ENCODE data around the gene DOP1B. TPM values are rescaled to one million over a fixed set of nuclear protein-coding genes. Genes with fewer than 3 reads are reported as not detected.

Gene DOP1B
- total and polyA plus RNA-seq, 2 of the 4 experiments (the other 2 are of a cell fraction): 8.8 to 13.0 TPM

DNA sequence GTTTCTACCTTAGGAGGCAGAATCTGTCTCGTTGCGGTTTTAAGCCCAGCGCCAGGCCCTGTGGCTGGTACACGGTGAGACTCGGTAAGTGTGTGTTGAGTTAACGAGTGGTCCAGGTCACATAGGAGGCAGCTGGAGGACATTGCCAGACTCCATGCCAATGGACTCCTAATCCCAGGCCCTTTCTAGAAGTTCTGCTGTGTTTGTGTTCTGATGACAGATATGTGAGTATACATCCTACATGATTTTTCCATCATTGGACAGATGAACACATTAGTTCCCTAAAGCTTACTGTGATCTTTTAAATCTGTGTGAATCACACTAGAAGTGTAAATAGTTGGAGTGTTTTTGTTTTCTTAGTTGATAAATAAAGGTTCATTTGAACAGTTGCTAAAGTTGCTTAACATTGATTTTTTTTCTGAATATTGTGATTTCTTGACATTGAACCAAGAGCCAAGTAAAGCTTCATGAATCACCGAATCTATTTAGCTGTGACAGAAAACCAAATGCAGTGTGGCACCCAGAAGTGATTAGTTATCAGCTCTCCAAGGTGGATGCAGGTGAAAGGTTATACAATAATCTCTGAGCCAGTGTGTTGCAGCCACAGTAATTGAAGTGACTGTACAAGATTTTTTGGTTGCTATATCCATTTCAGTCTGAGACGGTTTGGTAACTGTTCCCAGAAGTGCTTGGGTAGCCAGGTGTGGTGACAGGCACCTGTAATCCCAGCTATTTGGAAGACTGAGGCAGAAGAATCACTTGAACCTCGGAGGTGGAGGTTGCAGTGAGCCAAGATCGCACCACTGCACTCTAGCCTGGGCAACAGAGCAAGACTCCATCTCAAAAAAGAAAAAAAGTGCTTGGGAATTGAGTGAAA, 46.3 kb downstream of the DOP1B start:
- WGBS, 2 experiments (ENCODE audit: extremely low coverage in 2 of 2, insufficient read length in 1 of 2): no CpG with 5 or more reads among the region's 10 CpGs
- H2AK9ac ChIP-seq (replicated peaks; ENCODE audit: low read depth, low read length, poor library complexity): peak overlapping the region; percentile 56
- H2BK20ac ChIP-seq (ENCODE audit: low read depth, low read length): peak overlapping the region; percentile 53; the same call in 1 of the 2 replicates
- ChIA-PET POLR2A (ENCODE audit: unreplicated experiment) (interaction anchor here (0.6 kb wide), 1 partner anchor 1042 kb away, joined by 3 read pairs; no protein-coding TSS in a partner anchor), CTCF (interaction anchor here (0.9 kb wide), 1 partner anchor 9 kb away, joined by 3 read pairs; no protein-coding TSS in a partner anchor)
- DNase-seq: peak; percentile 47
- H3K4me3 ChIP-seq (ENCODE audit: insufficient read depth, low read depth, low read length): no peak overlapping the region
- H3K9ac ChIP-seq (ENCODE audit: low read depth, low read length): no peak overlapping the region
- no peaks in the 10 kb centered on the region for H3K27me3 ChIP-seq (ENCODE audit: control insufficient read depth, insufficient read depth, low read length)
- peak overlapping the region in 1 of 2 experiments; percentile 52; a peak in 2 of 4 replicates for H4K8ac ChIP-seq (ENCODE audit: low read depth in 2 of 2, low read length in 2 of 2)
- no peak for ATAC-seq (ENCODE audit: low read depth)
- no peaks in the 10 kb centered on the region for H3K36me3 ChIP-seq (ENCODE audit: control insufficient read depth, insufficient read depth, low read length)
- peak overlapping the region; percentile 51; the same call in 1 of the 2 replicates for H3K18ac ChIP-seq (ENCODE audit: low read depth, low read length)
- H3K9me3 ChIP-seq (ENCODE audit: control insufficient read depth, insufficient read depth, low read length): no peaks in the 10 kb centered on the region
- peak overlapping the region; percentile 16; the same call in 1 of the 2 replicates for H3K27ac ChIP-seq (ENCODE audit: insufficient read depth, low read length)
- peaks cover 23% of the 10 kb centered on the region for H3K4me1 ChIP-seq (ENCODE audit: control insufficient read depth, insufficient read depth, low read length)
- peak overlapping the region; percentile 11; the same call in 1 of the 2 replicates for H3K4me2 ChIP-seq (ENCODE audit: low read depth, low read length)
- H3K9me1 ChIP-seq (ENCODE audit: insufficient read depth, low read length): peaks cover 24% of the 10 kb centered on the region
- peak overlapping the region; percentile 84 for H3K14ac ChIP-seq (replicated peaks; ENCODE audit: low read depth, low read length)
- dilution Hi-C loops (cut with HindIII; ENCODE audit: low sequenced_read_pairs, unreplicated experiment) (no loop called here), in situ Hi-C loops (cut with MboI; ENCODE audit: low sequenced_read_pairs) (loop anchor here (10.0 kb wide), 1 partner anchor 48 kb away; the partner anchor contains the start of gene DOP1B), intact Hi-C loops (cut with micrococcal nuclease) (no loop called here)
- H2BK15ac ChIP-seq (ENCODE audit: low read depth, low read length): peak overlapping the region; percentile 62; the same call in 2 of the 3 replicates
- H2BK5ac ChIP-seq (ENCODE audit: low read depth, low read length, poor library complexity, severe bottlenecking): peak overlapping the region; percentile 83
- H3K4ac ChIP-seq (ENCODE audit: low read depth, low read length): peak overlapping the region; percentile 71
- BruUV-seq (replicated peaks): no TSS peak
- H4K91ac ChIP-seq (ENCODE audit: insufficient read depth, low read depth, low read length): peak overlapping the region; percentile 55
- peak overlapping the region; percentile 3; the same call in 1 of the 2 replicates for H4K5ac ChIP-seq (ENCODE audit: low read depth, low read length)
- H3K56ac ChIP-seq (ENCODE audit: extremely low read depth, insufficient read depth, low read length): no peak overlapping the region
- peak overlapping the region; percentile 64 for H2BK120ac ChIP-seq (ENCODE audit: low read depth, low read length)
- TF ChIP-seq FOS (IDR thresholded peaks at IDR 0.05; ENCODE audit: low read depth, low read length) (no peak), NFE2L2 (IDR thresholded peaks at IDR 0.05; ENCODE audit: low read depth, low read length) (no peak), RCOR1 (IDR thresholded peaks at IDR 0.05; ENCODE audit: insufficient replicate concordance, low read length) (no peak), BHLHE40 (IDR thresholded peaks at IDR 0.05; ENCODE audit: low read depth, low read length) (no peak), CEBPB (IDR thresholded peaks at IDR 0.05; ENCODE audit: low read depth, low read length) (no peak), POLR2A (IDR thresholded peaks at IDR 0.05; ENCODE audit: low read depth, low read length) (no peak)
- TF ChIP-seq, protein P1, sequence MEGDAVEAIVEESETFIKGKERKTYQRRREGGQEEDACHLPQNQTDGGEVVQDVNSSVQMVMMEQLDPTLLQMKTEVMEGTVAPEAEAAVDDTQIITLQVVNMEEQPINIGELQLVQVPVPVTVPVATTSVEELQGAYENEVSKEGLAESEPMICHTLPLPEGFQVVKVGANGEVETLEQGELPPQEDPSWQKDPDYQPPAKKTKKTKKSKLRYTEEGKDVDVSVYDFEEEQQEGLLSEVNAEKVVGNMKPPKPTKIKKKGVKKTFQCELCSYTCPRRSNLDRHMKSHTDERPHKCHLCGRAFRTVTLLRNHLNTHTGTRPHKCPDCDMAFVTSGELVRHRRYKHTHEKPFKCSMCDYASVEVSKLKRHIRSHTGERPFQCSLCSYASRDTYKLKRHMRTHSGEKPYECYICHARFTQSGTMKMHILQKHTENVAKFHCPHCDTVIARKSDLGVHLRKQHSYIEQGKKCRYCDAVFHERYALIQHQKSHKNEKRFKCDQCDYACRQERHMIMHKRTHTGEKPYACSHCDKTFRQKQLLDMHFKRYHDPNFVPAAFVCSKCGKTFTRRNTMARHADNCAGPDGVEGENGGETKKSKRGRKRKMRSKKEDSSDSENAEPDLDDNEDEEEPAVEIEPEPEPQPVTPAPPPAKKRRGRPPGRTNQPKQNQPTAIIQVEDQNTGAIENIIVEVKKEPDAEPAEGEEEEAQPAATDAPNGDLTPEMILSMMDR (conservative IDR thresholded peaks at IDR 0.05; ENCODE audit: low read depth, low read length): no peak
- peak overlapping the region; percentile 95 for H2AK5ac ChIP-seq (ENCODE audit: low read depth, low read length)
- peak overlapping the region; percentile 27 for H2AFZ ChIP-seq (replicated peaks; ENCODE audit: low read length, poor library complexity)
- H3K79me1 ChIP-seq (ENCODE audit: low read depth in 1 of 2, low read length in 2 of 2): peaks cover 6 to 43% of the 10 kb centered on the region in 2 experiments
- H3K23ac ChIP-seq (ENCODE audit: low read depth, low read length): peak overlapping the region; percentile 21
- H4K20me1 ChIP-seq (ENCODE audit: insufficient read depth, low read length): no peaks in the 10 kb centered on the region

All from IMR-90 (cell line).